Measurements from ENCODE around the gene GLI3. TPM values are rescaled to one million over a fixed set of nuclear protein-coding genes. Genes with fewer than 3 reads are reported as not detected.

The GLI3 gene
- total RNA-seq, 2 experiments from 2014 or later = not detected

DNA sequence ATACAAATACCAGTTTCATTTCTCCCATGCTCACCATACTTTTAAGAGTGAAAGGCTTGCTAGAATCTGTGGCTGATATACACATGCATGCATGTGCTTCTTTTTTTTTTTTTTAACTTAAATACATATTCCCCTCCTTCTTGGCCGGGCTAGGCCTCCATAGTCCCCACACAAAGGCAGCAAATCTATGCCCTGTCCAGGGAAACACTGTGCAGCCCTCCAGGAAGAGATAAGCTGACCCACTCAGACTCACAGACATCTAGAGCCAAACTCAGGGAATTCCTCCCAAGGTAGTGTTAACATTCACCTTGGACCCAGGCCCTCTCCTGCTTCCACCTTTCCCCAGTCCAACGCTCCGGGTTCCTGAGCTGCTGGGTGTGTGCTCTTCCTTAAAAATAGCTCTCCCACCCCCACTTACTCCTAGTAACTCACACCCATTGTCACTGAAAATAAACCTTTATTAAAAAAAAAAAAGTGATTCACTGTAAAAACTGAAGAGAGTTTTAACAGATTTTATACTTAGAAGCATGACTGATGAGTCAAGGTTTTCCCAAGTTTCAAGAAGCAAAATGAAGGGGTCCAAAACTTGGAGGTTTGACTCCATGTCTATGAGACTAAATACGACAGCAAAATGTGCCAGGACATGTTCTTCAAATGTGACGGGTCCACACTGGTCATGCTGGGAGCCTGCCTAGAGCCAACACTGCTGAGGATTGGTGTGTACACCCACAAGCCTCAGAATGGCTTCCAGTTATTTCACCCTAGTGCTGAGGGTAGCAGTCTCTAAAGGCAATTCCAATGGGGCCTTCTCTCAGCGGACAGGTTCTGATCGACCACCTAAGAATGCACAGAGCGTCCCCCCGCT, 159.5 kb downstream of the GLI3 start:
- Mint-ChIP-seq H3K27me3 (no peaks in the 10 kb centered on the region), H3K27ac (no peak overlapping the region), H3K4me1 (ENCODE audit: low read depth) (no peaks in the 10 kb centered on the region), H3K4me3 (no peak overlapping the region), H3K36me3 (ENCODE audit: low read depth) (no peaks in the 10 kb centered on the region), H3K9me3 (no peaks in the 10 kb centered on the region)
- intact Hi-C loops (cut with micrococcal nuclease) = no loop called here
- ChIA-PET CTCF (no interaction called here), POLR2A (no interaction called here)
- TF ChIP-seq, protein P1, sequence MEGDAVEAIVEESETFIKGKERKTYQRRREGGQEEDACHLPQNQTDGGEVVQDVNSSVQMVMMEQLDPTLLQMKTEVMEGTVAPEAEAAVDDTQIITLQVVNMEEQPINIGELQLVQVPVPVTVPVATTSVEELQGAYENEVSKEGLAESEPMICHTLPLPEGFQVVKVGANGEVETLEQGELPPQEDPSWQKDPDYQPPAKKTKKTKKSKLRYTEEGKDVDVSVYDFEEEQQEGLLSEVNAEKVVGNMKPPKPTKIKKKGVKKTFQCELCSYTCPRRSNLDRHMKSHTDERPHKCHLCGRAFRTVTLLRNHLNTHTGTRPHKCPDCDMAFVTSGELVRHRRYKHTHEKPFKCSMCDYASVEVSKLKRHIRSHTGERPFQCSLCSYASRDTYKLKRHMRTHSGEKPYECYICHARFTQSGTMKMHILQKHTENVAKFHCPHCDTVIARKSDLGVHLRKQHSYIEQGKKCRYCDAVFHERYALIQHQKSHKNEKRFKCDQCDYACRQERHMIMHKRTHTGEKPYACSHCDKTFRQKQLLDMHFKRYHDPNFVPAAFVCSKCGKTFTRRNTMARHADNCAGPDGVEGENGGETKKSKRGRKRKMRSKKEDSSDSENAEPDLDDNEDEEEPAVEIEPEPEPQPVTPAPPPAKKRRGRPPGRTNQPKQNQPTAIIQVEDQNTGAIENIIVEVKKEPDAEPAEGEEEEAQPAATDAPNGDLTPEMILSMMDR (IDR thresholded peaks at IDR 0.05) = no peak
- ATAC-seq (no peak), DNase-seq (no peak)

DNA sequence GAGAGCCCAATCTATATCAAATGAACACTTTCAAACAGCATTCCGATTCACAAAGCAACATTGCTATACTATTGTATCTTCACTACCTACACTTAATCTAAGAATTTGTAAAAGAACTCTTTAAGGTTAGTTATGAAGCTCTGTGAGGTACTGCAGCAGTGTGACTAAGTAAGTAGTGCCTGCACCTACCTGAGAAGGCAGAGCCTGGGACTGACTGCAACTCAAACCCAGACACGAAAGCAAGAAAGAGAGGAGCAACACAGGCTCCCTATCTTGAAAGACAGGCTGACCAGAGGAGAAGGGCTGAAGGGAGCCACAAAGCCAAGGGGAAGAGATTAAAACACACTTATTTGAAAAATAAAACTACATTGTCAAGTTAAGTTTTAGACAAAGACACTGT, 160.1 kb downstream of the GLI3 start:
- no peaks in the 10 kb centered on the region for H3K36me3 Mint-ChIP-seq (ENCODE audit: low read depth)

DNA sequence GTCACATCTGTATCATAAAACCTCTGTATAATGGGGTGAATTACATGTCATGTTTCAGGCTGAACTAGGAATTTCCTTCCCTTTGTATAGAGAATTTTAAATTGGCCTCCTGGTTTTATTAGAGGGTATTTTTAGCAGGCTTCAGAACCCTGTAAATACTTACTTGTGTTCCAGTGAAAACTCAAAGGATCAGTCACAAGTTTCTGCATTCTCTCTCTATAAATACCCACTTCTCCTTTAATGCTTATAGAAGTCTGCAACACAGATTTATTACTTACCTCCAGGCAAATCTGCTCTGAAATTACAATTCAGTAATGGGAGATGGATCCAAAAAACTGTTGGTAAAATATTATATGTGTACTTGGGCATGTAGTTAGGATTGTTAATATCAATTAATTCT, 161.6 kb downstream of the GLI3 start:
- intact Hi-C loops (cut with micrococcal nuclease) = no loop called here
- CTCF ChIA-PET = no interaction called here
- TF ChIP-seq, protein P1 (IDR thresholded peaks at IDR 0.05) = no peak
- no peak overlapping the region for H3K27ac Mint-ChIP-seq
- ATAC-seq (no peak), DNase-seq (no peak)
- POLR2A ChIA-PET = no interaction called here
- H3K4me1 Mint-ChIP-seq (ENCODE audit: low read depth) = no peaks in the 10 kb centered on the region
- H3K9me3 Mint-ChIP-seq = no peaks in the 10 kb centered on the region
- H3K36me3 Mint-ChIP-seq (ENCODE audit: low read depth) = no peaks in the 10 kb centered on the region
- H3K4me3 Mint-ChIP-seq = no peak overlapping the region
- H3K27me3 Mint-ChIP-seq = peaks cover 1% of the 10 kb centered on the region

More for the DNA sequence above, 160.1 kb downstream of the GLI3 start:
- H3K4me1 Mint-ChIP-seq (ENCODE audit: low read depth) = no peaks in the 10 kb centered on the region
- ChIA-PET POLR2A (no interaction called here), CTCF (no interaction called here)
- no peak overlapping the region for H3K4me3 Mint-ChIP-seq
- ATAC-seq (no peak), DNase-seq (no peak)
- TF ChIP-seq, protein P1 (IDR thresholded peaks at IDR 0.05) = no peak
- intact Hi-C loops (cut with micrococcal nuclease) = no loop called here
- H3K27ac Mint-ChIP-seq = no peak overlapping the region
- H3K9me3 Mint-ChIP-seq = no peaks in the 10 kb centered on the region
- H3K27me3 Mint-ChIP-seq = no peaks in the 10 kb centered on the region

DNA sequence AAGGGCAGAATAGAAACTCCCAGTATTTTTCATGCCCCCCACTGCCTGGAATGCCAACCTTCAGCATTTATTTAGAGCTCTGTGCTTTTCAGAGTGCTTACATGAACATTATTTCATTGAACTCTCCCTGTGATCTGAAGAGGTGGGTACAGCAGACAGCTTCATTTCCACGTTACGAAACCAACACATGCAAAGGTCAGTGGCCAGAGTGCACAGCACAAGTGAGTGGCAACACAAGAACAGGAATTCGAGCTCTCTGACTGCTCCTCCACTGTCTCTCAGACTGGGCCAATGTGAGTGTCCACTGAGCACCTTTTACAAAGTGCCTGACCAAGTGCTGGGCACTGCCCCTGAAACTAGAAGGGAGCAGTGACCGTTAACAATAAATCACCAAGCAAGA, 162.9 kb downstream of the GLI3 start:
- no peaks in the 10 kb centered on the region for H3K9me3 Mint-ChIP-seq
- DNase-seq (no peak), ATAC-seq (no peak)
- H3K27me3 Mint-ChIP-seq = peaks cover 1% of the 10 kb centered on the region
- H3K36me3 Mint-ChIP-seq (ENCODE audit: low read depth) = no peaks in the 10 kb centered on the region
- H3K4me3 Mint-ChIP-seq = no peak overlapping the region
- intact Hi-C loops (cut with micrococcal nuclease) = no loop called here
- no peak overlapping the region for H3K27ac Mint-ChIP-seq
- ChIA-PET POLR2A (no interaction called here), CTCF (no interaction called here)
- H3K4me1 Mint-ChIP-seq (ENCODE audit: low read depth) = no peaks in the 10 kb centered on the region
- TF ChIP-seq, protein P1 (IDR thresholded peaks at IDR 0.05) = no peak

DNA sequence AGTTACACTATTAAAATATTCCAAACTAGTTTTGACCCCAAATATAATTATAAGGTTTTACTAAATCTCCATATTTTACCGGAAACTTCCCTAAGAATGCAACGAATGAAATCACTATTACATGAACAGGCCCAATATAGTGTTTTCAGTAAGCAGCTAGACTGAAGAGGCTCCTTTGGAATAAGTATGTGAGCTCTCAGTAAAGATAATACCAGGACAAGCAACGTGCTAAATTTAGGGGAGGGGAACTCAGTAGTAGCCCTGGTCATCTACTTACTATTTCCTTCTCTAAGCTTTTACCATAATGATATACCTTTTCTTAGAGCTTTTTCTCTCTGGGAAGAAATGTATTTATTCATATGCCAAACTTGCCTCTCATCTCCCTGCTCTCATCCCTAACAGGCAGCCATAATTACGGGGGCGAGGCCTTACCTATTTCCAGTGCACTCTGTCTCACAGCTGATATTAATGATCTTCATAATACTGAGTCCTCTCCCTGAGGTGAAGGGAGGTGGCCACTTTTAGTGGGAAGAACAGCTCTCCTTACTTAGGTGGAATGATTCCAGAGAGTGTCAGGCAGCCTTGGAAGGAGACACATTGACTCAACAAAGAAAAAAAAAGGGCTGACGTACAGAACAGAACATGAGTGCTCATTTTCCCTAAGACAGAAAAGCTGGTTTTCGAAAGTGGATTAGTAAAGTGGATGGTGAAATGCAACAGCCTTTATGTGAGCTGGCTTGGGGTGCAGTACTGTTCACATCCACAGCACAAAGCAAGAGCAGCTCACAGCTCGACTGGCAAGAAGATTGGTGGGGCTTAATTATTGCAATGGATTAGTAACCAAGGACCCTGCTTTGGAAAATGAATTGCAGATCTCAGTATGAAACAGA, 165.4 kb downstream of the GLI3 start:
- ChIA-PET CTCF (interaction anchor here (0.7 kb wide), 1 partner anchor 131 kb away, joined by 3 read pairs; no protein-coding TSS in a partner anchor), POLR2A (no interaction called here)
- Mint-ChIP-seq H3K4me3 (no peak overlapping the region), H3K4me1 (ENCODE audit: low read depth) (no peaks in the 10 kb centered on the region), H3K9me3 (no peaks in the 10 kb centered on the region), H3K36me3 (ENCODE audit: low read depth) (no peaks in the 10 kb centered on the region), H3K27ac (no peak overlapping the region), H3K27me3 (peaks cover 1% of the 10 kb centered on the region)
- TF ChIP-seq, protein P1 (IDR thresholded peaks at IDR 0.05) = no peak
- intact Hi-C loops (cut with micrococcal nuclease) = no loop called here
- DNase-seq (no peak), ATAC-seq (no peak)

Measured in activated CD8-positive, alpha-beta T cell treated with anti-CD3 and anti-CD28 coated beads for 36 hours (primary cell).